Calu3 (cell line): Measurements from ENCODE around the gene ATG7. TPM values are rescaled to one million over a fixed set of nuclear protein-coding genes. Genes with fewer than 3 reads are reported as not detected.
"Not testable (repeated sequence)": the region's sequence is repeated elsewhere in the genome, so short reads cannot be mapped to it uniquely, and the experiment has no call there.

Experiments used
- BruUV-seq: library from RNA; stranded (reverse); fragments of 400-500 nt; replicated peaks from 2 replicates; lab custom pipeline; 2021; lab: Mats Ljungman, UMichigan
- CTCF ChIA-PET: fragments of 300-600 bp; sonication (Branson Sonifier 250); formaldehyde crosslinking; loops from one replicate; lab custom pipeline; 2022; ENCODE audit warnings: antibody characterized with exemption; lab: Charles Lee
- DNase-seq: peaks from one replicate; pipeline ENCODE4 v3.0.0; 2022
- H3K27ac Mint-ChIP-seq: one replicate; pipeline ENCODE4 v1.8.0; 2022; ENCODE audit warnings: mixed read lengths; ENCODE audit not compliant: unreplicated experiment
- H3K27me3 Mint-ChIP-seq: one replicate; pipeline ENCODE4 v1.8.0; 2022; ENCODE audit warnings: mixed read lengths; ENCODE audit not compliant: unreplicated experiment
- H3K36me3 Mint-ChIP-seq: one replicate; pipeline ENCODE4 v1.8.0; 2022; ENCODE audit warnings: mild to moderate bottlenecking, moderate library complexity, mixed read lengths; ENCODE audit not compliant: insufficient read depth, unreplicated experiment
- H3K4me1 Mint-ChIP-seq: one replicate; pipeline ENCODE4 v1.8.0; 2022; ENCODE audit warnings: mild to moderate bottlenecking, low read depth, mixed read lengths; ENCODE audit not compliant: unreplicated experiment
- H3K4me3 Mint-ChIP-seq: one replicate; pipeline ENCODE4 v1.8.0; 2022; ENCODE audit warnings: mild to moderate bottlenecking, low read depth, moderate library complexity, mixed read lengths; ENCODE audit not compliant: unreplicated experiment
- H3K9me3 Mint-ChIP-seq: one replicate; pipeline ENCODE4 v1.8.0; 2022; ENCODE audit warnings: low read depth, mixed read lengths; ENCODE audit not compliant: unreplicated experiment
- CTCF ChIP-seq: fragments of 200-600 bp; IDR thresholded peaks from one replicate; pipeline ENCODE4 v1.8.0; 2022; ENCODE audit warnings: antibody characterized with exemption; ENCODE audit not compliant: unreplicated experiment
- intact Hi-C: fragments of 100-400 bp; cut with micrococcal nuclease; formaldehyde crosslinking; loops from one replicate; pipeline ENCODE4 v1.10.0; 2022; ENCODE audit not compliant: unreplicated experiment
- total RNA-seq: library from RNA; stranded (reverse); gene quantifications from 2 replicates; pipeline ENCODE4 v1.2.3, GENCODE V29; 2022

Gene ATG7
- total RNA-seq, 1 experiment from 2014 or later, result 37.3 TPM

- H3K9me3 Mint-ChIP-seq, result no peaks in the 10 kb centered on the region
- no peak overlapping the region for H3K27ac Mint-ChIP-seq
- intact Hi-C loops, result no loop called here
- H3K4me1 Mint-ChIP-seq, result peaks cover 16% of the 10 kb centered on the region
- H3K4me3 Mint-ChIP-seq, result no peak overlapping the region
- no peaks in the 10 kb centered on the region for H3K27me3 Mint-ChIP-seq
- CTCF ChIA-PET, result interaction anchor here (0.7 kb wide), 1 partner anchor 108 kb away, joined by 6 read pairs; no protein-coding TSS in a partner anchor
- H3K36me3 Mint-ChIP-seq, result peaks cover 5% of the 10 kb centered on the region
- BruUV-seq, result no TSS peak
- TF ChIP-seq CTCF, result no peak
- DNase-seq, result no peak
Measured at GRCh38 chr3:11508346-11509172, 236.4 kb downstream of the ATG7 start.

- Mint-ChIP-seq H3K27ac (no peak overlapping the region), H3K4me3 (no peak overlapping the region), H3K36me3 (peaks cover 5% of the 10 kb centered on the region), H3K27me3 (no peaks in the 10 kb centered on the region), H3K4me1 (peaks cover 16% of the 10 kb centered on the region), H3K9me3 (no peaks in the 10 kb centered on the region)
- intact Hi-C loops, result no loop called here
- no peak for TF ChIP-seq CTCF
- CTCF ChIA-PET, result interaction anchor here (0.7 kb wide), 2 partner anchors 79 to 109 kb away, joined by 4 to 6 read pairs; no protein-coding TSS in a partner anchor
- peak; percentile 19 for DNase-seq
- no TSS peak for BruUV-seq
Measured at GRCh38 chr3:11509173-11510000, 237.2 kb downstream of the ATG7 start.

GRCh38 chr3:11510001-11510340, 237.8 kb downstream of the ATG7 start:
- CTCF ChIA-PET, result interaction anchor here (0.7 kb wide), 1 partner anchor 79 kb away, joined by 4 read pairs; no protein-coding TSS in a partner anchor
- H3K36me3 Mint-ChIP-seq, result peaks cover 5% of the 10 kb centered on the region
- H3K4me3 Mint-ChIP-seq, result no peak overlapping the region
- no peak overlapping the region for H3K27ac Mint-ChIP-seq
- no peak for TF ChIP-seq CTCF
- no TSS peak for BruUV-seq
- intact Hi-C loops, result no loop called here
- no peaks in the 10 kb centered on the region for H3K27me3 Mint-ChIP-seq
- no peaks in the 10 kb centered on the region for H3K9me3 Mint-ChIP-seq
- DNase-seq, result no peak
- peaks cover 16% of the 10 kb centered on the region for H3K4me1 Mint-ChIP-seq

GRCh38 chr3:11510356-11510755, 238.2 kb downstream of the ATG7 start:
- TF ChIP-seq CTCF, result no peak
- intact Hi-C loops, result no loop called here
- CTCF ChIA-PET, result interaction anchor here (0.7 kb wide), 1 partner anchor 80 kb away, joined by 4 read pairs; no protein-coding TSS in a partner anchor
- BruUV-seq, result no TSS peak
- no peak for DNase-seq
- Mint-ChIP-seq H3K4me1 (peaks cover 16% of the 10 kb centered on the region), H3K27me3 (no peaks in the 10 kb centered on the region), H3K4me3 (no peak overlapping the region), H3K9me3 (no peaks in the 10 kb centered on the region), H3K36me3 (peaks cover 5% of the 10 kb centered on the region), H3K27ac (no peak overlapping the region)

- CTCF ChIA-PET, intact Hi-C loops, H3K9me3 Mint-ChIP-seq, H3K36me3 Mint-ChIP-seq, H3K4me3 Mint-ChIP-seq, H3K27me3 Mint-ChIP-seq, DNase-seq, H3K27ac Mint-ChIP-seq, BruUV-seq: not testable (repeated sequence)
- peaks cover 16% of the 10 kb centered on the region for H3K4me1 Mint-ChIP-seq
Measured at GRCh38 chr3:11511606-11512005, 239.4 kb downstream of the ATG7 start.

- H3K27me3 Mint-ChIP-seq, intact Hi-C loops, H3K4me3 Mint-ChIP-seq, H3K36me3 Mint-ChIP-seq, H3K27ac Mint-ChIP-seq, BruUV-seq, DNase-seq, H3K9me3 Mint-ChIP-seq, CTCF ChIA-PET: not testable (repeated sequence)
- H3K4me1 Mint-ChIP-seq, result peaks cover 16% of the 10 kb centered on the region
Measured at GRCh38 chr3:11513125-11513816, 241.1 kb downstream of the ATG7 start.
